ENCODE data around the gene ANKRD66. TPM values are rescaled to one million over a fixed set of nuclear protein-coding genes. Genes with fewer than 3 reads are reported as not detected.

The ANKRD66 gene
- total and polyA plus RNA-seq, 11 donors: not detected

DNA sequence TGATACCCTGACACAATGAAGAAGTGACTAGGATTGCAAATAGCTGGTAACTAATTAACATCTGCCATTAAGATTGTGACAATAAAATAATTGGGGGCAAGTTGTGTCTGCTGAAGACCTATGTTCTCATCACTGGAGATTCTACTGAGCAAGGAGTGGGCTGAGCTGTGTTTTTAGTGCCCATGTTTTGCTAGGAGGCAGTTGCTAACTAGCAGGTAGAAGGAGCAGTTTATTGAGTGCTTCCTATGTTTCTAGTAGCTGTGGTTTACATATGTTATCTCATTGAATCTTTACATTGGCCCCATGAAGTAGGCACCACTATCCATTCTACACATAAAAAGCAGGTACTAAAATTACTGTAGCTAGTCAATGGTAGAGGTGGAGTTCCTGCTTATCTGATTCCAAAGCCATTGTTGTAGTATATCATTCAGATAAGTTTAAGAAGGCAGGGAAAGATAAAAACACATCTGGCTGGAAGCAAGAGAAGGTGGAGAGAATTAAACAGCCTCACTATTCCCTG, 43.7 kb downstream of the ANKRD66 start:
- Histone ChIP-seq H3K27ac (no peak overlapping the region), H3K27me3 (no peaks in the 10 kb centered on the region), H3K36me3 (no peaks in the 10 kb centered on the region), H3K4me1 (no peaks in the 10 kb centered on the region), H3K9me3 (no peaks in the 10 kb centered on the region), H3K4me3 (no peak overlapping the region)
- no peak for TF ChIP-seq POLR2A (IDR thresholded peaks at IDR 0.05)
- TF ChIP-seq, protein P1, sequence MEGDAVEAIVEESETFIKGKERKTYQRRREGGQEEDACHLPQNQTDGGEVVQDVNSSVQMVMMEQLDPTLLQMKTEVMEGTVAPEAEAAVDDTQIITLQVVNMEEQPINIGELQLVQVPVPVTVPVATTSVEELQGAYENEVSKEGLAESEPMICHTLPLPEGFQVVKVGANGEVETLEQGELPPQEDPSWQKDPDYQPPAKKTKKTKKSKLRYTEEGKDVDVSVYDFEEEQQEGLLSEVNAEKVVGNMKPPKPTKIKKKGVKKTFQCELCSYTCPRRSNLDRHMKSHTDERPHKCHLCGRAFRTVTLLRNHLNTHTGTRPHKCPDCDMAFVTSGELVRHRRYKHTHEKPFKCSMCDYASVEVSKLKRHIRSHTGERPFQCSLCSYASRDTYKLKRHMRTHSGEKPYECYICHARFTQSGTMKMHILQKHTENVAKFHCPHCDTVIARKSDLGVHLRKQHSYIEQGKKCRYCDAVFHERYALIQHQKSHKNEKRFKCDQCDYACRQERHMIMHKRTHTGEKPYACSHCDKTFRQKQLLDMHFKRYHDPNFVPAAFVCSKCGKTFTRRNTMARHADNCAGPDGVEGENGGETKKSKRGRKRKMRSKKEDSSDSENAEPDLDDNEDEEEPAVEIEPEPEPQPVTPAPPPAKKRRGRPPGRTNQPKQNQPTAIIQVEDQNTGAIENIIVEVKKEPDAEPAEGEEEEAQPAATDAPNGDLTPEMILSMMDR (IDR thresholded peaks at IDR 0.05): no peak
- ATAC-seq: no peak
- DNase-seq: no peak
- intact Hi-C loops (cut with DNase I): no loop called here

DNA sequence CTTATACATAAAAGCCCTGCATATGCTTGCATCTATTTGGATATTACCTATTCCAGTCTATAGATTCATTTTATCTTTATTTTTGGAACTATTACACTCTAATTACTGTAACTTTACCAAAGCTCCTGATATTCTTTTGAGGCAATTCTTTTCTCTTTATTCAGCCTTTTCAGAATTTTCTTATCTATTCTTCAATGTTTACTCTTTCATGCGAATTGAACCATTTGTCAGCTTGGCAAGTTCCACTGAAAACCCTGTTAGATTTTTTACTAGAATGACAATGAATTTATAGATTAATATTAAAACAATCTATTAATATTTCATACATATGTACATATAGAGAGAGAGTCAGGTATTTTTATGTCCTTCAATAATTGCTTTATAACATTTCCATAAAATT, 45.9 kb downstream of the ANKRD66 start:
- intact Hi-C loops (cut with DNase I): no loop called here
- ATAC-seq: no peak

DNA sequence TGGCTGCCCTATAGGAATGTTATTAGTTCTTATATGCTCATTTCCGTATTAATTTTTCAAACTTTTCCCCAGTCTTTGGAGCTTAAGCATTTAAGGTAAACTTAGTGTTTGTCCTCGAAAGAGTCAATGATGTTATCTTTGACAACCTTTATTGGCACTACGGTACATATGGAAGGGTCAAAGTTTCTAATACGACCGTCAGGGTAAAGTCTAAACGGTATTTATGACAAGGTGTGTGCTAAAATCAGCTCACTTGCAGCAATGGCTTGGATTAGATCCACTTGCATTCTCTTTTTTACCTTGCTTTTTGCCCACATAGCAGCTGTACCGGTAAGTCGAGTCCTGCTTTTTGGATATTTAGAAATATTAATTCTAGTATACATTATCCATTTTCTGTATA, 46.4 kb downstream of the ANKRD66 start, which contains the start of gene MEP1A:
MEP1A (plus strand) TSS at position 252 of the 400 bp plus-strand sequence; CDS start at position 262, 10 bp downstream.
- no peak within 1 kb of the TSS for H3K27ac ChIP-seq
- H3K4me1 ChIP-seq: no peaks in the 10 kb centered on the region
- H3K27me3 ChIP-seq: no peaks in the 10 kb centered on the region
- ATAC-seq (no peak), DNase-seq (no peak)
- WGBS, 4 donors: 88 to 94% (median 89%) methylated on average over 8 of the region's 8 CpGs
- intact Hi-C loops (cut with DNase I): no loop called here
- H3K4me3 ChIP-seq: no peak within 1 kb of the TSS
- no peaks in the 10 kb centered on the region for H3K36me3 ChIP-seq
- no peaks in the 10 kb centered on the region for H3K9me3 ChIP-seq
- TF ChIP-seq POLR2A (IDR thresholded peaks at IDR 0.05): no peak
- TF ChIP-seq, protein P1 (IDR thresholded peaks at IDR 0.05): no peak

More for the DNA sequence above, 45.9 kb downstream of the ANKRD66 start:
- WGBS, 4 donors: 1 to 75% (median 35%) methylated on average over 1 of the region's 1 CpG
- H3K27ac ChIP-seq: no peak overlapping the region
- H3K4me1 ChIP-seq: no peaks in the 10 kb centered on the region
- no peak for DNase-seq
- TF ChIP-seq, protein P1 (IDR thresholded peaks at IDR 0.05): no peak
- no peak for TF ChIP-seq POLR2A (IDR thresholded peaks at IDR 0.05)
- H3K4me3 ChIP-seq: no peak overlapping the region
- H3K27me3 ChIP-seq: no peaks in the 10 kb centered on the region
- no peaks in the 10 kb centered on the region for H3K9me3 ChIP-seq
- no peaks in the 10 kb centered on the region for H3K36me3 ChIP-seq

DNA sequence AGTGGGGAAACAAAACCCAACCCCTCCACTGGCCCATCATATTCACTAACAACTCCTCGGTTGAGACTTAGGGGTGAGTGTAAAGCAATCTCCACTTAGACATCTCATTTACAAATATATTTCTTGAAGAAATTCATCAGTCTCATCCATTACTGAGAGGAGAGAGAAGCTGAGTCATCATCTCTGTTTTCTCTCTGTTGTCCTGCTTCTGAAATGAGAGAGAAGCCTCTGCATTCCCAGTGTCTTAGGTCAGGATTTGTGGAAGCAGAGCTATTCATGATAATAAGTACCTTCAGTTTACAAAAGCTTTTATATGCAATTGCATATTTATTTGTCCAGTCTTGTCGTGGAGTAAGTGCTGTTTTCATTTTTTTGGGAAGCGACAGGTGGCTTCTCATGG, 47.3 kb downstream of the ANKRD66 start:
- 76 to 85% (median 83%) methylated on average over 3 of the region's 3 CpGs for WGBS, 4 donors
- ATAC-seq: no peak
- TF ChIP-seq POLR2A (IDR thresholded peaks at IDR 0.05): no peak
- TF ChIP-seq, protein P1 (IDR thresholded peaks at IDR 0.05): no peak

More for the DNA sequence above, 47.3 kb downstream of the ANKRD66 start:
- no peak for DNase-seq
- intact Hi-C loops (cut with DNase I): no loop called here
- no peaks in the 10 kb centered on the region for H3K27me3 ChIP-seq
- H3K36me3 ChIP-seq: no peaks in the 10 kb centered on the region
- H3K4me1 ChIP-seq: no peaks in the 10 kb centered on the region
- H3K9me3 ChIP-seq: no peaks in the 10 kb centered on the region
- H3K27ac ChIP-seq: no peak overlapping the region
- H3K4me3 ChIP-seq: no peak overlapping the region
